GM21825 (cell line): ENCODE results near the gene CRADD.
"Not testable (repeated sequence)": the region's sequence is repeated elsewhere in the genome, so short reads cannot be mapped to it uniquely, and the experiment has no call there.

Experiments
- ATAC-seq: cut with Tn5 transposase; IDR thresholded peaks from one replicate; pipeline ENCODE4 v1.9.1; 2021; ENCODE audit warnings: mild to moderate bottlenecking, moderate library complexity; ENCODE audit not compliant: unreplicated experiment

Gene CRADD

DNA sequence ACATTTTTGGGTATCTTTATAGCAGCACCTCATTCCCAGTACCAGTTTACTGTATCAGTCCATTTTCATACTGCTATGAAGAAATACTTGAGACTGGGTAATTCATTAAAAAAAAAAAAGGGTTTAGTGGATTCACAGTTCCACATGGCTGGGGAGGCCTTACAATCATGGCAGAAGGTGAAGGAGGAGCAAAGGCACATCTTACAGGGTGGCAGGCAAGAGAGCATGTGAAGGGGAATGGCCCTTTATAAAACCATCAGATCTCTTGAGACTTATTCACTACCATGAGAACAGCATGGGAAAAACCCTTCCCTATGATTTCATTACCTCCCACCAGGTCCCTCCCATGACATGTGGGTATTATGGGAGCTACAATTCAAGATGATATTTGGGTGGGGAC, 77.7 kb downstream of the CRADD start:
- ATAC-seq = not testable (repeated sequence)

DNA sequence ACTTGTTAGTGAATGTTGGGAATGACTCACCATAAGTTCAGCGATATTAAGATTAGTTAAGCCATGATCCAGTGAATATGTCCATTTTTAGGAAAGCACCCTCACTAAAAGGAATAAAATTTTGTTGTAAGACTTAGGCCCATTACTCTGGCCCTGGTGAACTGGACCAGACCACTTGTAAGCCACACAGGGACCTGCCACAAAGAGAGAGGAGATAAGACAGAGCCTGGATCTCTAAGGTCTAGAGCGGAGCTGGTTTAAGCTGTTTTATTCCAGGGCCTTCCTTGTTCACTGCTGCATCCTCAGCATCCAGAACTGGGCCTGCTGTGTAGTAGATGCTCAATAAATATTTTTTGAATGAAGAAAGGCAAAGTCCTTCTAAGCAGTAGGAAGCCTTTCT, 79.1 kb downstream of the CRADD start:
- ATAC-seq = no peak

DNA sequence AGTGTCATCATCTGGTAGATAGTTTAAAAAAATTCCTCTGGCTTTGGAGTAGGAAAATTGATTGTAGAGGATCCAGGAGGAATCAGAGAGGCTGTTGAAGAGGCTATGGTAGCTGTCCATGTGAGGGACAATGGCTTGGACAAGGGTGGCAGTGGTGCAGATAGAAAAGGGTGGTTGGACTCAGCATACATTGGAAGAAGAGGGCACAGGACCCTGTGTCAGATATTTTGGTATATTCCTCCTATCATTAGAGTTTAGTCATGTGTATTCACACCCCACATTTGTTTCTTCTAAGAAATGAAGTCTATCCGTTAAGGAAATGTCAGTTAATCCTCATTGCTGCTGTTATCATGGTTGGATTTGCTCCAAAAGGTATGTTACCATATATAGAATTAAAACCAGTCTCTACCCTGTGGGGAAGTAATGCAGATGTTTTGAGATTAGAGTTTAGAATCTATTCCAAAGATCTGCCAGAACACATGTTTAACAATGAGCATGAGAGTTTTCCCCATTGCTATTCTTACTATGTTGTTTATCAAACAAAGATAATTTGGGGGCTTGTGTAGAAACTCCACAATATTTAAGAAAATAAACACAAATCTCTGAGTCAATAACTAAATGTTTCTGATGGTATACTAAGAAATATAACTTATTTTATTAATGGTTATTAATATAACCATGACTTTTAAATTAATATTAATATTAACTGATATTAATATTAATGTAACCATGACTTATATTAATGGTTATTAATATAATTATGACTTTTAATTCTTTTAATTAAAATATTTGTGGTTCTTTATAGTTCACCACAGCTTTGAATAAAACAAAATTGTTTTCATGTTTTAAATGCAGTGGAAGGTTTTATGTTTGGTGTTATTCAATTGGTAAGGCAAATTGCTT, 80.9 kb downstream of the CRADD start:
- no peak for ATAC-seq

DNA sequence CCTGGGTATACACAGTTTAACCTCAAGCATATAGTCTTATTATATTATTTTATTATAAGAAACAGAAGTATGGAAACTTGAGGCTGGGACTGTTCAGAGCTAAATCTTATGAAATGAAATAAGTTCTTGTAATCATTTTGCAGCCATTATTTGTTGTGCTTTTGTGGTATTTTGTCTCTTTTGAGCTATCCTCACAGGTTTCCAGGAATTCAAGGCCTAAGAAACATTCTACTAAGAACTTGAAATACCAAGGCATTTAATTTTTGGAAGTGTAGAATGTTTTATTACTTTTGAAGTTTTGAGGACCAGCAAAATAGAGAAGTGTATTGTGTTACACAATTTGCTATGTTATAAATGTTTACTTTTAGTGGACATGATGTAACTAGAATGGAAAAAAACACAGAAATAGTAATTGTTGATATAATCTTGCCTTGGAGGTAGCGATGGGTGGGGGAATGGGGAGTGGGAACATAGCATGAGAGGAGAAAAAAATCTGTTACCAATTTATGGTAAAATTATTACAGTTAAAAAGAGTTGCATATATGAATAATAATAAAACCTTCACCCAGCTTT, 81.7 kb downstream of the CRADD start:
- no peak for ATAC-seq

DNA sequence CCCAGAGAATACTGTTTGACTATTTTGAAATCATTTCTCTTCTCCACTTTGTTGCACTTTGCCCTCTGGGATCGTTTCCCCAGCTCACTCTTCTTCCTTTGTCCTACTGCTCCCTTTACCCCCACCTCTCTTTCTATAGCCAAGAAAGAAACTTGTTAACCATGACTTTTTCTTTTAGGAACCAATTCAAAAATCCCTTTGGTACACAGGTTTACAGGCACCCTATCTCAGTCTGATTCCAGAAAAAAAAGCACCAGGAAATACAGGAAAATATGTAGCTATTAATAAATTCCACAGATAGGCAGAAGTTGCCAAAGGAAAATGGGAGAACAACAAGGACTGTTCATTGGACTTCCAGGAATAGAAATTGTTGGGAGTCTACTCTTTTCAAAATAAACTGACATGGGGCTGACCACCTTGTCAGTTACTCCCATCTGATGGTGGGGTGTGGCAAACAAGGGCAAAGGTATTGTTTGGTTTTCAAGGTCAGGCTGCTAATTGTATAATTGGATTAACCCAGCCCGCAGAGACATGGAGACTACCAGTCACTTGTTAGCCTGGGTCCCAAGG, 82.4 kb downstream of the CRADD start:
- no peak for ATAC-seq

DNA sequence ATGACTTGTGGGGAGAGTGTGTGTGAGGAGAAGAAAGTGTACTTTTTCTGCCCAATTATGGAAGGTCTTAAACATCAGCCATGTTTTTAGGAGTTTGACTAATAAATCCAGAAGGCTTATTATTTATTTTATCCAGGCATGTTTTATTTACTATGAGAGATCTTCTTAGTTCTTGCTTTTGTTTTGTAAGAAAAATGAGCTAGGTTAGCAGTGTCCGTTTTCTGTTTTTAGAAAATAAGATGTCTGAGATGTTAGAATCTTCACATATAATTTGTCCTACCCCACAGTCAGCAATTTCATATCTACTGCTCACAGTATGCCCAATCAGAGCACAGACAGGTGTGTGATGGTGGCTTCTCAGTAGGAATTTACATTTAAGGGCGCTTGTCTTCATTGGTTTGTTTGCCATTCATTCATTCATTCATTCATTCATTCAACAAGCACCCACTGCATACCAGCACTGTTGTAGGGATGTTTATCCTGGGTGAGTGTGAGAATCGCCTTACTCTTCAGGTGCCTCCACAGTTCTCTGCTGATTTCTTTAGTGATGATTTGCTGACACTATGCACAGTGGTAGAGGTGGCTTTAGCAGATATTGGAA, 83.2 kb downstream of the CRADD start:
- ATAC-seq = no peak

DNA sequence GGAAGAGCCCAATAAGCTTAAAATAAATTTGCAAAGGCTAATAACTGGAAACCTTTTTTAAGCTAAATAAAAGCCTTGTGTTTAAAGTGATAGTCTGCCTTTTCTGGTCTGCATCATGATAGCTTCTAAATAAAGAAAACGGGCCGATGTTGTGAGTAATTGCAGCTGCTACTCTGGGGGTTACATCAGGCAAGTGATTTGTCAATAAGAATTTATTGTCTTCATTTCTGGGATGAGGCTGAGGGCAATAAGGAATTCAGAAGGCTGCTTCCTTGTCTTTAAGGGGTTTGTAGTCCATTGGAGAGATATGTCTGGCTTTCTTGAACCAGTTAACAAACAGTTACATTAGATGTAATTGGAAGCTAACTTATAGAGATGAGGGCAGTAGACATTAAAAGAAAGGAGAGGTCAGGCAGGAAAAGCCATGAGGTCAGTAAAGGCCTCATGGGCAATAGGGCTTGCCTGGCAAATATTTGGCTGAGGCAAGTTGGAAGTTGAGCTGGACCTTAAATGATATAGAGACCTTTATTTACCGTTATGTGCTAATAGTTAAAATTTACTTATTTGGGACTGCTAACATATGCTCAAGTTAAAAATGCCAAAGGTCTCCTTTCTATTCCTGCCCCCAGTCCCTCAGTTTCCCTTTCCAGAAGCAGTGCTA, 85.0 kb downstream of the CRADD start:
- no peak for ATAC-seq

DNA sequence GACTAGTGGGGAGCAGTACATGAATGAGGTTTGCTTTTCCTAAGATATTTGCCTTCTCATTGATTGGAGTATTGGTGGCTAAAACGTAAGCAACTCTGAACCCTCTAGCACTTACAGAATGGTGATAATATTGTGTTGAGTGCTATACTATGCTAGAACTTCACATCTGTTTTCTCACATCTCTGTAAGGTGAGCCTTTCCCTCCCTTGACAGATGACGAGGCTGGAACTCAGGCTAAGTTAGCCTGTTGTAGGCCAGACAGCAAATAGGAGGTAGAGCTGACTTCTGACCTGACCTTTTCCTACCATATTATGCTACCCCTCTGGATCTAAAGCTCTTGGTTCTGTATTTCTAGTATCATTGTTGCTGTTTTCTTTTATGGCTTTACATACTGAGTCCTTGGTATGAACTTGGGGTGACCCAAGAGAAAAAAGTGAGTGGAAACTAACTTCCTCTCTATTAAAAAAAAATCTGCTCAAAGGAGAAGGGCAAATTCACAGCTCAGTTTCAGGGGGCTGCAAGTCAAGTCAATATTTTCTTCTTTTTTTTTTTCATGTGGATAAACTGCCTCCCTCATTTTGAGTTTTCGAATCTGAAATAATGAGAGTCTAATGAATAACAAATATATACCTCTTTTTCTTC, 85.9 kb downstream of the CRADD start:
- no peak for ATAC-seq

DNA sequence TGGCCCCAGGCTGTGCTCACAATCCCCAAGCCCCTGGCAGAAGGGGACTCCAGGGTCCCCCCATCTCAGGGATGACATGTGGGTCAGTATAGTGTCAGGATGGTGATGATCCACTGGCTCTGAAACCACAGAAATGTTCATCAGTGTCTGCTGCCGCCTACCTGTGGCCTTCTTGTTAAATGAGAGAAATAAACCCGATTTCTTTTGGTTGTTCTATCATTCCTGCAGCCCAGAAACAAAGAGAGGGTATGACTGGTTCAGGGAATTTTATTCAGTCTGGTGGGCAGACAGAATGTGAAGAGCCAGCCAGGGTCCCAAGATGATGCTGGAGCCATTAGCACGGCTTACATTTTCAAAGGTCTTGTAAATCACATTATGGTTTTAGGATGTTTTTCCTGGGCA, 86.6 kb downstream of the CRADD start:
- no peak for ATAC-seq

DNA sequence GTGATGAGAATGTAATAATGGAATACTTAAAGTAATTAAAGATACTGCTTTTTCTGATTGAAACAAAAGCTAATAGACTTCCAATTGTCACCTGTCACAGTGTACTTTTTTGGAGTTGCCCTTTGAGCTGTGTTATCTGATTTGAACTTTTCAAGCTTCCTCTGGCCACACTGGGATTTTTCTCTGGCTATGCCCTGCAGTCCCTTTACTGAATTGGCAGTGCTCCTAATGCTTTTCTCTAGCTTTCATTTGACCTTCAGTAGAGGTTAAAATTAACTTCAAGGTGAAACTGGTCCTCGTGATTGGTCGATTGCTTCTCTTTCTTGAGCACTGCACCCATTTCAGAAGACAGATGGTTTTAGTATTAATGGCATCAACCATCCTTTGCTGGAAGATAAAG, 89.2 kb downstream of the CRADD start:
- no peak for ATAC-seq

DNA sequence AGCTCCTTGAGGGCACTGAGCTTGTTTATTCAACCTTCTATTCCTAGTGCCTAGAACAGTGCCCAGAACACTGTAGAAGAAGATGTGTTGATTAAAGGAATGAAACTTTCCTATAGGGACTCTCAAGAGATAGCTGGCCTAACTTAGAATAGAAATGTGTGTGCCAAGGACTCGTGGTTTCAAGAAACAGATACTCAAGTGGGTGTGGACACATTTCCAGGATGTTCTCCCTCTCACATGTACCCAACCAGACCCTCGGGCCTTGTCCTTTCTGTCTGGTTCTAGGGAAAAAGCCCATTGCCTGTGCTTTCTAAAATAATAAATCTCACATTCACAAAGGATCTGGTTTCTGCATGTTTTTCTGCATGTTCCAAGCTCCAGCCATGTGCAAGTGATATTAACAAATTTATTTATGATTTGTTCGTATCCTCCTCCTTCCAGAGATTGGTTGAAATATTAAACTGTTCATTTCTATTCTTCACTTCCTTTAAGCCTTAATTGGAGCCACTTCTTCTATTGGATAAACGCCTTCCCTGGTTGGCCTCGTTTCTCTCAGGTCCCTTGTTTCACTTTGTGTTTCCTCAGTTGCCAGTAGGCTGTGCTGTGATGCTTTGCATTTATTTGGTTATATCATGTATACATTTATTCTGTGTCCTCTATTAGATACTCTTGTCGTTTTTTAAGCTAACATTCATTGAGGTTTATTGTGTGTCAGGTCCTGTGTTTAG, 89.8 kb downstream of the CRADD start:
- ATAC-seq = no peak

DNA sequence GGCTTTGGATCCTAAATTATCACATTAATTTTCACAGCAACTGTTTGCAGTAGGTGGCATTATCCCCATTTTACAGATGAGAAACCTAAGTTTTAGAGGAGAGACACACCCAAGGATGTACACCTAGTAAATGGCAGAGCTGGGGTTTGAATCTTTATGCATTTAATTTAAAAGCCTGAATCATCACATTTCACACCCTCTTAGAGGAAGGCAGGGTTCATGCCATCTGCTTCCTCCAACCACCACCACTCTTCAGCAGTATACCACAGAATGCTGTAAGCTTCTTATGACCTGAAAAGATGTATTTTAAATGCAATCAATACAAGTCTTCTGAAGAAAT, 90.3 kb downstream of the CRADD start:
- no peak for ATAC-seq

DNA sequence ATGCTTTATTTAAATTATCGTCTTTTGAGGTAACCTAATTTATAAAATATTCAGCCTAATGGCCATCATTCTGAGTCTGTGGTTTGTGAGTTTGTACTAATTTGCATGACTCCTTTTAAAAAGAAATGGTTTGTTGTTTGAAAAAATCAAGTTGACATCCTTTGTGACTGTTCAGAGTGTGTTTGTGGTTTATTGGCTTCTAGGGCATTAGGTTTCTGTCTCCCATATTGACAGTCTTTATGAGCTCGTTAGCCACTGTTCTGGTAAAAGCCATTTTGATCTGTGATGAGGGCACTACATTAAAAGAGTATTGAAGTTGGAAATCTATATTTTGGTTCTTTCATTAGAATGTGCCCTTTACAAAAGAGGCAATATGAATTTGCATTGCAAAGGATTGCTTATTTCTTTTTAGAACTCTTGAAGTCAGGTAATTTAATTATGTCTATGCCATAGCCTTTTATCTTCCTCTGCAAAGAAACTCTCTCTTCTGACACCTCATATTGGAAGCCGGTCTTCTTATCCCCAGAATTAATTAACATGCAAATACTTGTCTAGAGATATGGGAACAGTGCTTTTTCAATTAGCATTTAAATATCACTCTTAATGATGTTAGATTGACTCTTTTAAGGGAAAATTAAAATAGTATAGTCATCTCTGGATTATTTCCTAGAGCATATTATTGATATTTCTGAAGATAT, 95.0 kb downstream of the CRADD start:
- ATAC-seq = no peak

DNA sequence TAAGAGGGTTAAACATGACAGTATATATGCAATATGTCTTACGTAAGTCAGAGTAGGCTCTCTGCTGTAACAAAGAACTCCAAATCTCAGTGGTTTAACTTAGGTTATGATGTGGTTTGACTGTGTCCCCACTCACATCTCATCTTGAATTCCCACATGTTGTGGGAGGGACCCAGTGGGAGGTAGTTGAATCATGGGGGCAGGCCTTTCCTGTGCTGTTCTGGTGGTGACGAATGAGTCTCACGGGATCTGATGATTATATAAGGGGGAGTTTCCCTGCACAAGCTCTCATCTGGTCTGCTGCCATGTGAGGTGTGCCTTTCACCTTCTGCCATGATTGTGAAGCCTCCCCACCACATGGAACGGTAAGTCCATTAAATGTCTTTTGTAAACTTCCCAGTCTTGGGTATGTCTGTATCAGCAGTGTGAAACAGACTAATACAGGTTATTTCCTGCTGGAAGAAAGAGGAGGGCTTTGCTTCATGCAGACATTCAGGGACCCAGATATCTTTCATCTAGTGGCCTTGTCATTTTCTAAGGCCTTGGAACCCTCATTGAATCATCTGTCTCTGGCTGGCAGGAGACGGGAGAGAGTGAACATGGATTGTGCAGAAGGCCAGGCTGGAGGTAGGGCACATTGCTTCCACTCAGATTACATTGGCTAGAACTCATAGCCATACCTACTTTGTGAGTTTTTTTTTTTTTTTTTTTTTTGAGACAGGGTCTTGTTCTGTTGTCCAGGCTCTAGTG, 96.1 kb downstream of the CRADD start:
- ATAC-seq = no peak

DNA sequence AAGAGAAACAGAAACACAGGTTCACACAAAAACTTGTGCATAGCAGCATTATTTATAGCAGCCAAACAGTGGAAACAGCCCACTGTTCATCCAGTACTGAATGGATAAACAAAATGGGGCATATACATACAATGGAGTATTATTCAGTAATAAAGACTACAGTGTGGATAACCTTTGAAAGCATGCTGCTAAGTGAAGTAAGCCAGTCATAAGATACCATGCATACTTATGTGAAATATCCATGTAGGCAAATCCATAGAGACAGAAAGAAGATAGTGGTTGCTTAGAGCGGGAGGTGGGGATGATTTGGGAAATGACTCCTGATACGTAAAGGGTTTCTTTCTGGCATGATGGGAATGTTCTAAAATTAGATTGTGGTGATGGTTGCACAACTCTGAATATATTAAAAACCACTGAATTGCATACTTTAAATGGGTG, 99.4 kb downstream of the CRADD start:
- no peak for ATAC-seq

DNA sequence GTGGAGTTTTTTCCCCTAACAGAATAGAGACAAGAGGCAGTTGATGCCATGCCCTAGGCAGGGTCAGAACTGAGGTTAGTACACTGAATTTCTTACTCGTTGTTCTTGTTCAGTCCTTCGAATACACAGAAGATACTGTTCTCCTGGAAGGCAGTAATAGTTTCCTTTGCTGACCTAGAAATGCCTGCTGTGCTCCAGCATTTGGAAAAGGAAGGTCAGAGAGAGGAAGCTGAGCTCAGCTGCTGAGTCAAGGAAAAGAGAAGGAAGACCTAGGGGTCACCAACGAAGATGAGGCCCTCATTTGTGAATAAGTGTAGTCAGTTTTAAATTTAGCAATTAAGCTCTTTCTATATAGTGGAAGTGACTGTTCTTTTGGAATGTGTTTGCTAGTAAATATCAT, 100.1 kb downstream of the CRADD start:
- no peak for ATAC-seq

DNA sequence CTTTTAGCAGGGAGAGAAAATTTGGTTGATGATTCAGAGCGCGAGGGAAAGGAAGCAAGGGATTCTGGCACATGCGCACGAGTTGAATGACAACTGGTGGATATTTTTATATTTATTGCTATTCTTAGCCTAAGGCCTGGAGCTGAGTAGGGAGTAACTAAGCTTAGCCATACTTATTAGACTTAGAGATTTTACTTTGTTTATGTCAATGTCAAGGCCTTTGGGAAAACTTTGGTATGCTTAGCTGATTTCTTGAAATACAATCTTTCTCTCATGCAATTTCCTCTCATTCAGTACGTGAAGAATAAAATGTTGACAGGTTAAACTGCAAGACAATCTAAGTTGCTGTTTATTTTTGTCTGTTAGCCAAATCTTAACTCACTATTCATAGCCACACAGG, 101.1 kb downstream of the CRADD start:
- no peak for ATAC-seq

DNA sequence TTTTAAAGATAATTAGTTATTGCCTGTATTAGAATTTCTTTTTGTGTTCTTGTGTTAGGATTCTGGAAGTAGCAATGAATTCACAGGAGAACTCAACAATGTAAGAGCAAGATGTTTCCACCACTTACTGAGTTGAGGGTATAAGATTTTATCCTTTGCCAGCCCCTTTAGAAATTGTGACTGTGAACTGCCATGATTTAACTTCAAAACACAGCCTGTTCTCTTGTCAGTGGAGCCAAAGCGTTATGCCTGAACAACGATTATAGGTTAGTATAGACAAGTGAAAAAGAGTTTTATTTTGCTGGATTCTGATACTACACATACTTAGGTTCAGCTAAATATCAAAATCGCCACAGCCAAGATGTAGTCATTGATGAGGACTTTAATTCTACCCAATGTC, 101.6 kb downstream of the CRADD start:
- no peak for ATAC-seq

DNA sequence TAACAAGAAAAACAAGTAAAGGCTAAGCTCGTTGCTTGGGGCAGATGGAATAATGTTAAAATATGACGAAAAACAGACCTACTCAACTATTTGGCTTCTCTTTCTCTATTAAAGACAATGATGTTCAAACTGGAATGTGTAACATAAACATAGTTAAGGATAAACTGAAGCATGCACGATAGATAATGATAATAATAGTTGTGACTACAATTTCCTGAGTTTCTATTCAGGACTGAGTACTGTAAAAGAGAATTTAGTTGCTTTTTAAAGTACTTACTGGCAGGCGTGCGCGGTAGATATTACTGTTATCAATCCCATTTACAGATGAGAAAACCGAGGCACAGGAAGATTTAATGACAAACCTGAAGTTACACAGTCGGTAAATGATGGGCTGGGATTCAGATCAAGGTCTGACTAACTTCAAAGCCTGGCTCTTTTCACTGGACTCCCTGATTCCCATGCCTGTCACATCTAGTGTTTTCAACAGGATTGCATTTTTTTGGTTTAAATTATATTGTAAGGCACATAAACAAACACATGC, 103.0 kb downstream of the CRADD start:
- no peak for ATAC-seq
